Muscle of leg (tissue), 11 donors: Measurements from ENCODE around the gene VPS13D. TPM values are rescaled to one million over a fixed set of nuclear protein-coding genes. Genes with fewer than 3 reads are reported as not detected.
"Not testable (repeated sequence)": the region's sequence is repeated elsewhere in the genome, so short reads cannot be mapped to it uniquely, and the experiment has no call there.

Experiments used
- DNase-seq: peaks from one replicate; pipeline ENCODE4 v3.0.0; 2013
- H3K27ac ChIP-seq: one replicate; pipeline ENCODE4 v1.5.1; 2013; ENCODE audit warnings: mild to moderate bottlenecking, low read length, control low read depth
- H3K27me3 ChIP-seq: one replicate; pipeline ENCODE4 v1.6.1; 2013; ENCODE audit warnings: low read length; ENCODE audit not compliant: control insufficient read depth, insufficient read depth
- H3K36me3 ChIP-seq: one replicate; pipeline ENCODE4 v1.6.1; 2013; ENCODE audit warnings: low read length; ENCODE audit not compliant: control insufficient read depth, insufficient read depth
- H3K4me1 ChIP-seq: one replicate; pipeline ENCODE4 v1.6.1; 2013; ENCODE audit warnings: low read length; ENCODE audit not compliant: control insufficient read depth, insufficient read depth
- H3K4me3 ChIP-seq: one replicate; pipeline ENCODE4 v1.5.1; 2013; ENCODE audit warnings: low read length, control low read depth
- H3K9me3 ChIP-seq: replicated peaks from 2 replicates; pipeline ENCODE4 v1.6.1; 2013; ENCODE audit warnings: low read depth, low read length; ENCODE audit not compliant: control insufficient read depth
- WGBS: methylation state at CpG from one replicate; pipeline ENCODE4 v1.1.5; 2013; ENCODE audit warnings: missing lambda C conversion rate; ENCODE audit not compliant: insufficient coverage; 5-methylcytosine and 5-hydroxymethylcytosine counted together
- polyA plus RNA-seq, 8 donors: library from polyadenylated mRNA; unstranded; fragments of 120-200 nt; gene quantifications; one replicate each; pipeline versions ENCODE4 v1.2.1 to v1.2.3, GENCODE V29; 2013; ENCODE audit warnings: inconsistent platforms in 1 of 8, low replicate concordance in 1 of 8; ENCODE audit not compliant: insufficient read length in 8 of 8, insufficient read depth in 1 of 8
- total RNA-seq: library from RNA; stranded (reverse); fragments of 120-200 nt; gene quantifications from one replicate; pipeline ENCODE4 v1.2.4, GENCODE V29; 2013

Gene VPS13D
- total and polyA plus RNA-seq, 9 donors, result 14.9 to 21.2 (median 17.0) TPM

- not testable (repeated sequence) for H3K27ac ChIP-seq, H3K36me3 ChIP-seq, H3K4me3 ChIP-seq, H3K27me3 ChIP-seq, H3K9me3 ChIP-seq, DNase-seq
- WGBS, result 88% methylated on average over 1 of the region's 3 CpGs
- peaks cover 28% of the 10 kb centered on the region for H3K4me1 ChIP-seq
Observed at GRCh38 chr1:12538536-12538935, 308.7 kb downstream of the VPS13D start.

- H3K36me3 ChIP-seq, result no peaks in the 10 kb centered on the region
- WGBS, result 100% methylated on average over 2 of the region's 2 CpGs
Observed at GRCh38 chr1:12539320-12539704, 309.5 kb downstream of the VPS13D start.

DNA sequence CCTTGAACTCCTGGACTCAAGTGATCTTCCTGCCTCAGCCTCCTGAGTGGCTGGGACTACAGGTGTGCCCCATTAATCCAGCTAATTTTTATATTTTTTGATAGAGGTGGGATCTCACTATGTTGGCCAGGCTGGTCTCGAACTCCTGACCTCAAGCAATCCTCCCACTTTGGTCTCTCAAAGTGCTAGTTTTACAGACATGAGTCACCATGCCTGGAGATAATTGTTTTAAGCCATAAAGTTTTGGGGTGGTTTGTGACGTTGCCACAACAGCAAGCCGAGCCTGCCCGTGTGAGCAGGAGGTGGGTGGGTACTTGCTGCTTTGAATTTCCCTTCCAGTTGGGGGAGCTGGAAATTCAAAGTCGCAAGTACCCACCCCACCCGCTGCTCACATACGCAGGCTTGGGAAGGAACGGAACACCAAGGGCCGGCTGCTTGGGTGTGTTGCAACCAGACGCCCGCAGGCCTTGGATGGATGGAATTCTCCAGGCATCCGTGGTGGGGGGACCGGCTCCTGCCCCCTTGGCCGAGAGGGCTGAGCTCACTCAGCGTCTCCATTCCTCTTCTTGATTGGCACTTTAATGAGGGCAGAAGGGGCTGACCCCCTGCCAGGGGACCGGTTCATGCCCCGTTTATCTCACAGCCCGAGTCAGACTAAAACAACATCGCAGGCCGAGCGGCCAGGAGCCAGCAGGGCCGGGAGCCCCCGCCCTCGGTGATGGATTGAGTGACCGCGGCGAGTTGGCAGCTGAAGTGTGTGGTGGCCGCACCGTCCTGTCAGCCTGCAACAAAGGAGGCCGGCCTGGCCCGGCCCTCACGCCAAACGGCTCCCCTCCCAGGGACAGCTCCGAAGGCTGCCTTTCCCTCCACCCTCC, 310.1 kb downstream of the VPS13D start:
- Histone ChIP-seq H3K9me3 (peaks cover 9% of the 10 kb centered on the region), H3K27me3 (peaks cover 3% of the 10 kb centered on the region), H3K4me3 (no peak overlapping the region), H3K27ac (peak overlapping the region; percentile 67), H3K4me1 (peaks cover 28% of the 10 kb centered on the region), H3K36me3 (no peaks in the 10 kb centered on the region)
- 13% methylated on average over 18 of the region's 34 CpGs for WGBS
- peak; percentile 85 for DNase-seq

More at GRCh38 chr1:12539320-12539704, 309.5 kb downstream of the VPS13D start:
- Histone ChIP-seq H3K27ac (peak overlapping the region; percentile 67), H3K4me3 (no peak overlapping the region), H3K27me3 (peaks cover 3% of the 10 kb centered on the region), H3K9me3 (peaks cover 9% of the 10 kb centered on the region), H3K4me1 (peaks cover 28% of the 10 kb centered on the region)
- DNase-seq, result no peak

DNA sequence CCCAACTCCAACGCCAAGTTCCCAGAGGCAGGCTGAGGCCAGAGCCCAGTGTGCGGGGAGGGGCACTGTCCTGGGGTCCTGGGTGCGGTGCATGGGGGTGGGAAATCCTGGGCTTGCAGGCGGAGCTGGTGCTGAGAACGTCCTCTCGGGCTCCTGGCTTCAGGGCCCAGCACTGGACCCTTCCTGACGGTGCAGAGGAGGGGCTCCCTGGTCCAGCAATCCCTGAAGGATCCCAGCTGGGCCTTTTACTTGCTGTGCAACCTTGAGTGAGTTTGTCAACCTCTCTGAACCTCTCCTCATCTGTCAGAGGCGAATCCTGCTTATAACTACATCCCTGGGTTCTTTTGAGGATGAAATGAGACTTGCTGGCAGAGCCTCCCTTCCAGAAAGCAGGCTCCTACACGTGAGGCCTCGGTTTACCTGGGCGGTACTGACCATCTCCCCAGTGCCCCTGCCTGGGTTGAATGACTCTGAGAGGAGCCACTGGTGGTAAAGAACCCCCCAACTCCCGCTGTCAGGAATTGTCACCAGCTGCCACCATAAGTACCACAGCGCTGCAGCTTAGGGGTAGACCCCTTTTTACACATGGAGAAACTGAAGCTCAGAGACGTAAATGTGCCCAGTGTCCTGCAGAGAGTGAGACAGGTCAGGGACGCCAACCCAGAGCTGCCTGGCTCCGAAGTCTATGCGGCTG, 310.9 kb downstream of the VPS13D start:
- WGBS, result 60% methylated on average over 11 of the region's 17 CpGs
- no peak overlapping the region for H3K4me3 ChIP-seq
- no peak for DNase-seq
- H3K27me3 ChIP-seq, result peaks cover 3% of the 10 kb centered on the region
- H3K4me1 ChIP-seq, result peaks cover 28% of the 10 kb centered on the region
- peaks cover 5% of the 10 kb centered on the region for H3K9me3 ChIP-seq
- H3K27ac ChIP-seq, result peak overlapping the region; percentile 67
- H3K36me3 ChIP-seq, result no peaks in the 10 kb centered on the region

DNA sequence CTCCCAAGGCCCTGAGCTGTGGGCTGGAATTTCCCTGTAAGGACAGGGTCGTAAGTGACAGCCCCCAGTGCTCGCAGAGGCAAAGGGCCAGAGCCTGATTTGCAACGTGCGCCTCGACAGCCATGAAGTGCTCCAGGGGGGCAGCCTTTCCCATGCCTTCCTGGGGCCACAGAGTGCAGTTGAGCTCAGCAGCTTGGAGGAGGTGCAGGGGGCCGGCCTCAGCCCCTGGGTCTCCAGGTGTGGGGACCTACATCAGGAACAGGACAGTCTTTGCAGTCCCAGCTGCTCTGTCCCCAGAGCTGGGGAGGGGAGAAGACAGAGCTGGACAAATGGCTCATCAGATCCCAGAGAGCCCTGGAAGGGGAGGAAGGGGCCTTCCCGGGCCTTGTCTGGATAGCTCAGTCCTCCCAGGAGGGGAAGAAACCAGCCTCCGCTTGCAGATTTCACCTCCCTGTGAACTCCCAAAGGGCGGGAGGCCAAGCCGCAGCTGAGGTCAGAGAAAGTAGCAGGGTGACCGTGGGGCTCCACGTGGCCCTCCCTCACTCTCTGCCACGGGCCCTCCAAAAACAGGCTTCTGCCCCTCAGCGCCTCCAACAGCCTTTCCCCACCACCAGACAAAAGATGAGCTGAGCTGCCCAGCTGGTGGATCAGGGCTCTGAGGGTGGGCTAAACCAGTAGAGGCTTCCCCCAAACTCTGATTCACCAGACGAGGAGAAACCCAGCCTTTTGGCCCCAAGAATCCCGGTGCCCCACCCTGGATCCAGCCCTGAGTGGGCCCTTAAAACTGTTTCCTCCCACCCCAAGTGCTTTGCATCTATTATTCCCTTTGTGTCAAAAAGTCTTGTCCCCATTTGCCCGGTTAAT, 311.7 kb downstream of the VPS13D start:
- peaks cover 3% of the 10 kb centered on the region for H3K27me3 ChIP-seq
- peak; percentile 63 for DNase-seq
- 35% methylated on average over 15 of the region's 17 CpGs for WGBS
- H3K4me1 ChIP-seq, result peaks cover 28% of the 10 kb centered on the region
- no peaks in the 10 kb centered on the region for H3K9me3 ChIP-seq
- H3K4me3 ChIP-seq, result no peak overlapping the region
- peak overlapping the region; percentile 67 for H3K27ac ChIP-seq
- H3K36me3 ChIP-seq, result no peaks in the 10 kb centered on the region

DNA sequence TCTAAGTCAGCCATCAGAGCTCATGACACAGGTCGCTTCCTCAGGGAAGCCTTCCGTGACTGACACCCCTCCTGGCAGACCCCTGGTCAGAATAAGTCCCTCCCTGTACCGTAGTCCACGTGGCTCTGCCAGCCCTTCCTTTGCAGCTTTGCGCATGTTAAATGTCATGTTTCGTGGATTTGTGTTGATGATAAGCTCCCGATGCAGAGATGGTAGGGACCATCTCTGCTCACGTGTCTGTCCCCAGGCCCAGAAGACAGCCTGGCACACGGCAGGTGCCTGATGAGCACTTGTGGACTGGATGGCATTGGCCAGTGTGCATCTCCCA, 312.3 kb downstream of the VPS13D start:
- DNase-seq, result no peak
- no peaks in the 10 kb centered on the region for H3K36me3 ChIP-seq
- no peak overlapping the region for H3K4me3 ChIP-seq
- H3K4me1 ChIP-seq, result peaks cover 31% of the 10 kb centered on the region
- 85% methylated on average over 8 of the region's 9 CpGs for WGBS
- H3K27ac ChIP-seq, result no peak overlapping the region
- H3K9me3 ChIP-seq, result no peaks in the 10 kb centered on the region
- peaks cover 3% of the 10 kb centered on the region for H3K27me3 ChIP-seq

GRCh38 chr1:12542616-12543592, 313.1 kb downstream of the VPS13D start:
- Histone ChIP-seq H3K9me3 (no peaks in the 10 kb centered on the region), H3K27me3 (peaks cover 3% of the 10 kb centered on the region), H3K4me3 (no peak overlapping the region), H3K27ac (no peak overlapping the region), H3K36me3 (no peaks in the 10 kb centered on the region), H3K4me1 (peaks cover 39% of the 10 kb centered on the region)
- WGBS, result 100% methylated on average over 1 of the region's 9 CpGs
- no peak for DNase-seq

GRCh38 chr1:12543740-12544154, 313.9 kb downstream of the VPS13D start:
- Histone ChIP-seq H3K36me3 (no peaks in the 10 kb centered on the region), H3K4me1 (peaks cover 48% of the 10 kb centered on the region), H3K9me3 (no peaks in the 10 kb centered on the region), H3K27ac (no peak overlapping the region), H3K27me3 (peaks cover 3% of the 10 kb centered on the region), H3K4me3 (no peak overlapping the region)
- no CpG with 5 or more reads among the region's 9 CpGs for WGBS
- DNase-seq, result no peak

- Histone ChIP-seq H3K9me3 (no peaks in the 10 kb centered on the region), H3K27ac (no peak overlapping the region), H3K27me3 (peaks cover 3% of the 10 kb centered on the region), H3K4me1 (peaks cover 52% of the 10 kb centered on the region), H3K4me3 (no peak overlapping the region), H3K36me3 (no peaks in the 10 kb centered on the region)
- WGBS, result no CpG with 5 or more reads among the region's 4 CpGs
- DNase-seq, result no peak
Observed at GRCh38 chr1:12544357-12544756, 314.5 kb downstream of the VPS13D start.
